Kidney capillary endothelial cell (primary cell): ENCODE data around the gene TMEM222.
"Not testable (repeated sequence)": the region's sequence is repeated elsewhere in the genome, so short reads cannot be mapped to it uniquely, and the experiment has no call there.

ENCODE experiments used
- DNase-seq: peaks from one replicate; pipeline ENCODE4 v3.0.0-alpha.2; 2018; ENCODE audit warnings: low spot score

The TMEM222 gene

GRCh38 chr1:27380224-27380623 is 58.3 kb downstream of the TMEM222 start:
- no peak for DNase-seq

- DNase-seq, result no peak
These were observed 59.1 kb downstream of the TMEM222 start for GRCh38 chr1:27380766-27381733.

DNA sequence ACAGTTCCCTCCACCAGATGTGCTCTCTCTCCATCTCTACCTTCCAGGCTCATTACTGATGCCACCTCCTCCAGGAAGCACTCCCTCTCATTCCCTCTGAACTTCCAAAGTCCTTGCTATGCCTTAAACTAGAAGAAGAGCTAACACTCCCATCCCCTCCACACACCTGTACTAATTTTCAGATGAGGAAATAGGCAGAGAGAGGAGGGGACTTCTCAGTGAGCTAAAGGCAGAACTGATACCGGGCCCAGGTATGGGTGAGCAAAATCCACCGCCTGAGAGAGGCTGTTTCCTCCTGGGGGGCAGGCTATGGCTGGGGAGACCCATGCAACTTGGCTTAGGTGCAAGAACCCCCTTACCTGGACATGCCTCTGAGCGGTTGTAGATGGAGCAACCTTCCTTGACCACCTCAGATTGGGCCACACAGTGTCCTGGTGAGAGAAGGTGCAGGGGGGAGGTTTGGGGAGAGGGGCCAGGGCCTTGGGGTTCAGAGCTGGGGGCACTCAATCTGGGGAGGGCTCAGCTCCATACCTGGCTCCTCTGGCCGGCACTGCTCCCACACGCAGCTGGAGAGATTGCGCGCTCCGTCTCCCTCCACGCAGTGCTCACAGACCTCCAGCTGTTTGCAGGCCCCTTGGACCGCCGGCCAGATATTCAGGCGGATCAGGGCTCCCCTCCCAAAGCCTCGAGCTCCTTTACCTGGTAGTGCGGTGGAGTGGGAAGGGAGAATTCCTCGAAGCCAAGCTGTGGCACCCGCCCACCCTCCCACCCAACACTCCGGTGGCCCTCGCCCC is 60.2 kb downstream of the TMEM222 start:
- no peak for DNase-seq

GRCh38 chr1:27383039-27383605 is 61.2 kb downstream of the TMEM222 start, which contains the start of gene CD164L2:
TSS of gene CD164L2 (minus strand) at chr1:27383333. CDS start at chr1:27383239, 94 bp downstream.
- DNase-seq, result no peak

GRCh38 chr1:27383661-27384060 is 61.7 kb downstream of the TMEM222 start:
- no peak for DNase-seq

DNA sequence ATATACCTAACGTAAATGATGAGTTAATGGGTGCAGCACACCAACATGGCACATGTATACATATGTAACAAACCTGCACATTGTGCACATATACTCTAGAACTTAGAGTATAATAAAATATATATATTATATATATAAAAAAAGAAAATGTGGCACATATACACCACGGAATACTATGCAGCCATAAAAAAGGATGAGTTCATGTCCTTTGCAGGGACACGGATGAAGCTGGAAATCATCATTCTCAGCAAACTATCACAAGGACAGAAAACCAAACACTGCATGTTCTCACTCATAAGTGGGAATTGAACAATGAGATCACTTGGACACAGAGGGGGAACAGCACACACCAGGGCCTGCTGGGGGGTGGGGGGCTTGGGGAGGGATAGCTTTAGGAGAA is 62.8 kb downstream of the TMEM222 start:
- DNase-seq, result not testable (repeated sequence)
